ENCODE results near the gene NELFE.
A peak's percentile ranks its signal among the peaks of the same experiment; 100 is the strongest.
"Not testable (repeated sequence)": the region's sequence is repeated elsewhere in the genome, so short reads cannot be mapped to it uniquely, and the experiment has no call there.

NELFE gene

GRCh38 chr6:31933537-31933936 lies 25.2 kb downstream of the NELFE start:
- Histone ChIP-seq H3K4me1 (ENCODE audit: control insufficient read depth, insufficient read depth, low read length, unreplicated experiment) (no peaks in the 10 kb centered on the region), H3K4me3 (ENCODE audit: low read depth, low read length) (no peak overlapping the region), H3K36me3 (ENCODE audit: insufficient read depth, low read length) (no peaks in the 10 kb centered on the region), H3K27me3 (ENCODE audit: insufficient read depth, low read length) (no peaks in the 10 kb centered on the region), H3K79me2 (ENCODE audit: control insufficient read depth, insufficient read depth, low read length, unreplicated experiment) (no peaks in the 10 kb centered on the region), H2AFZ (ENCODE audit: low read length, unreplicated experiment) (no peak overlapping the region), H3K27ac (ENCODE audit: low read depth, low read length) (no peak overlapping the region)

GRCh38 chr6:31932137-31932536 lies 26.6 kb downstream of the NELFE start:
- not testable (repeated sequence) for H3K4me3 ChIP-seq (ENCODE audit: low read depth, low read length); H3K27ac ChIP-seq (ENCODE audit: low read depth, low read length); H3K27me3 ChIP-seq (ENCODE audit: insufficient read depth, low read length)

GRCh38 chr6:31930962-31931361 lies 27.8 kb downstream of the NELFE start:
- no peak overlapping the region for H3K27ac ChIP-seq (ENCODE audit: low read depth, low read length)
- H2AFZ ChIP-seq (ENCODE audit: low read length, unreplicated experiment) = no peak overlapping the region
- no peak overlapping the region for H3K4me3 ChIP-seq (ENCODE audit: low read depth, low read length)
- H3K27me3 ChIP-seq (ENCODE audit: insufficient read depth, low read length) = no peaks in the 10 kb centered on the region
- no peaks in the 10 kb centered on the region for H3K36me3 ChIP-seq (ENCODE audit: insufficient read depth, low read length)
- no peaks in the 10 kb centered on the region for H3K79me2 ChIP-seq (ENCODE audit: control insufficient read depth, insufficient read depth, low read length, unreplicated experiment)
- no peaks in the 10 kb centered on the region for H3K4me1 ChIP-seq (ENCODE audit: control insufficient read depth, insufficient read depth, low read length, unreplicated experiment)

More at GRCh38 chr6:31932137-31932536, 26.6 kb downstream of the NELFE start:
- H3K79me2 ChIP-seq (ENCODE audit: control insufficient read depth, insufficient read depth, low read length, unreplicated experiment); H2AFZ ChIP-seq (ENCODE audit: low read length, unreplicated experiment); H3K4me1 ChIP-seq (ENCODE audit: control insufficient read depth, insufficient read depth, low read length, unreplicated experiment); H3K36me3 ChIP-seq (ENCODE audit: insufficient read depth, low read length): not testable (repeated sequence)

- H3K36me3 ChIP-seq (ENCODE audit: insufficient read depth, low read length) = no peaks in the 10 kb centered on the region
- no peaks in the 10 kb centered on the region for H3K79me2 ChIP-seq (ENCODE audit: control insufficient read depth, insufficient read depth, low read length, unreplicated experiment)
- H3K4me3 ChIP-seq (ENCODE audit: low read depth, low read length) = no peak overlapping the region
- H3K27ac ChIP-seq (ENCODE audit: low read depth, low read length) = no peak overlapping the region
- no peak overlapping the region for H2AFZ ChIP-seq (ENCODE audit: low read length, unreplicated experiment)
- no peaks in the 10 kb centered on the region for H3K4me1 ChIP-seq (ENCODE audit: control insufficient read depth, insufficient read depth, low read length, unreplicated experiment)
- no peaks in the 10 kb centered on the region for H3K27me3 ChIP-seq (ENCODE audit: insufficient read depth, low read length)
Observed at GRCh38 chr6:31928672-31928939, 30.2 kb downstream of the NELFE start.

- no peaks in the 10 kb centered on the region for H3K27me3 ChIP-seq (ENCODE audit: insufficient read depth, low read length)
- no peaks in the 10 kb centered on the region for H3K4me1 ChIP-seq (ENCODE audit: control insufficient read depth, insufficient read depth, low read length, unreplicated experiment)
- no peak overlapping the region for H3K27ac ChIP-seq (ENCODE audit: low read depth, low read length)
- H3K79me2 ChIP-seq (ENCODE audit: control insufficient read depth, insufficient read depth, low read length, unreplicated experiment) = no peaks in the 10 kb centered on the region
- peak overlapping the region; percentile 15; the same call in 1 of the 2 replicates for H3K4me3 ChIP-seq (ENCODE audit: low read depth, low read length)
- H2AFZ ChIP-seq (ENCODE audit: low read length, unreplicated experiment) = peak overlapping the region; percentile 32
- H3K36me3 ChIP-seq (ENCODE audit: insufficient read depth, low read length) = no peaks in the 10 kb centered on the region
Observed at GRCh38 chr6:31927863-31928671, 30.7 kb downstream of the NELFE start.

- peak within 1 kb of the TSS; percentile 32 for H2AFZ ChIP-seq (ENCODE audit: low read length, unreplicated experiment)
Observed at GRCh38 chr6:31927242-31927862, 31.4 kb downstream of the NELFE start, which contains the start of gene C2. Gene C2, plus strand, starts transcription at chr6:31927717. Its CDS starts 36 bp downstream, at chr6:31927753.

GRCh38 chr6:31922942-31923341 lies 35.8 kb downstream of the NELFE start:
- Histone ChIP-seq H3K36me3 (ENCODE audit: insufficient read depth, low read length) (no peaks in the 10 kb centered on the region), H3K4me1 (ENCODE audit: control insufficient read depth, insufficient read depth, low read length, unreplicated experiment) (peaks cover 11% of the 10 kb centered on the region), H3K27me3 (ENCODE audit: insufficient read depth, low read length) (no peaks in the 10 kb centered on the region), H3K27ac (ENCODE audit: low read depth, low read length) (no peak overlapping the region), H3K4me3 (ENCODE audit: low read depth, low read length) (no peak overlapping the region), H2AFZ (ENCODE audit: low read length, unreplicated experiment) (no peak overlapping the region), H3K79me2 (ENCODE audit: control insufficient read depth, insufficient read depth, low read length, unreplicated experiment) (no peaks in the 10 kb centered on the region)

More at GRCh38 chr6:31927242-31927862, 31.4 kb downstream of the NELFE start, which contains the start of gene C2:
- H3K36me3 ChIP-seq (ENCODE audit: insufficient read depth, low read length) = no peaks in the 10 kb centered on the region
- H3K27ac ChIP-seq (ENCODE audit: low read depth, low read length) = no peak within 1 kb of the TSS
- peak within 1 kb of the TSS; percentile 15; the same call in 1 of the 2 replicates for H3K4me3 ChIP-seq (ENCODE audit: low read depth, low read length)
- no peaks in the 10 kb centered on the region for H3K4me1 ChIP-seq (ENCODE audit: control insufficient read depth, insufficient read depth, low read length, unreplicated experiment)
- H3K79me2 ChIP-seq (ENCODE audit: control insufficient read depth, insufficient read depth, low read length, unreplicated experiment) = no peaks in the 10 kb centered on the region
- H3K27me3 ChIP-seq (ENCODE audit: insufficient read depth, low read length) = no peaks in the 10 kb centered on the region

GRCh38 chr6:31920811-31921210 lies 38.0 kb downstream of the NELFE start:
- Histone ChIP-seq H2AFZ (ENCODE audit: low read length, unreplicated experiment) (no peak overlapping the region), H3K79me2 (ENCODE audit: control insufficient read depth, insufficient read depth, low read length, unreplicated experiment) (no peaks in the 10 kb centered on the region), H3K36me3 (ENCODE audit: insufficient read depth, low read length) (no peaks in the 10 kb centered on the region), H3K4me1 (ENCODE audit: control insufficient read depth, insufficient read depth, low read length, unreplicated experiment) (peaks cover 11% of the 10 kb centered on the region), H3K4me3 (ENCODE audit: low read depth, low read length) (no peak overlapping the region), H3K27ac (ENCODE audit: low read depth, low read length) (no peak overlapping the region), H3K27me3 (ENCODE audit: insufficient read depth, low read length) (no peaks in the 10 kb centered on the region)

GRCh38 chr6:31919624-31920303 lies 39.0 kb downstream of the NELFE start:
- no peak overlapping the region for H3K4me3 ChIP-seq (ENCODE audit: low read depth, low read length)
- H3K27me3 ChIP-seq (ENCODE audit: insufficient read depth, low read length) = no peaks in the 10 kb centered on the region
- no peaks in the 10 kb centered on the region for H3K79me2 ChIP-seq (ENCODE audit: control insufficient read depth, insufficient read depth, low read length, unreplicated experiment)
- H3K4me1 ChIP-seq (ENCODE audit: control insufficient read depth, insufficient read depth, low read length, unreplicated experiment) = peaks cover 11% of the 10 kb centered on the region
- H2AFZ ChIP-seq (ENCODE audit: low read length, unreplicated experiment) = no peak overlapping the region
- no peak overlapping the region for H3K27ac ChIP-seq (ENCODE audit: low read depth, low read length)
- no peaks in the 10 kb centered on the region for H3K36me3 ChIP-seq (ENCODE audit: insufficient read depth, low read length)

- H3K79me2 ChIP-seq (ENCODE audit: control insufficient read depth, insufficient read depth, low read length, unreplicated experiment) = no peaks in the 10 kb centered on the region
- no peak overlapping the region for H3K27ac ChIP-seq (ENCODE audit: low read depth, low read length)
- no peaks in the 10 kb centered on the region for H3K36me3 ChIP-seq (ENCODE audit: insufficient read depth, low read length)
- peaks cover 11% of the 10 kb centered on the region for H3K4me1 ChIP-seq (ENCODE audit: control insufficient read depth, insufficient read depth, low read length, unreplicated experiment)
- no peak overlapping the region for H2AFZ ChIP-seq (ENCODE audit: low read length, unreplicated experiment)
- H3K4me3 ChIP-seq (ENCODE audit: low read depth, low read length) = no peak overlapping the region
- no peaks in the 10 kb centered on the region for H3K27me3 ChIP-seq (ENCODE audit: insufficient read depth, low read length)
Observed at GRCh38 chr6:31918069-31918720, 40.6 kb downstream of the NELFE start.

Measured in ACC112 (cell line).